Purkinje cell (primary cell): ENCODE results near the gene PLAC8. TPM values are rescaled to one million over a fixed set of nuclear protein-coding genes. Genes with fewer than 3 reads are reported as not detected.

Source experiments
- polyA plus RNA-seq: library from polyadenylated mRNA; unstranded; fragments of >200 nt; fragmentation: Nextera tagmentation; gene quantifications from 2 replicates; pipeline ENCODE4 v1.2.1, GENCODE V29; 2014

The PLAC8 gene
- 1.6 TPM in 1 of 2 replicates, not detected in the other for polyA plus RNA-seq

GRCh38 chr4:83114576-83114975 is at the start of gene PLAC8:
Gene PLAC8, minus strand, starts transcription at chr4:83114729. Its CDS starts 6,808 bp downstream, at chr4:83107921.

Other genes with a start within 250 kb of the PLAC8 start
- 83.6 and 105 TPM in 2 replicates for gene SEC31A, start 223.6 kb downstream of the PLAC8 start, polyA plus RNA-seq
- 4.8 and 6.4 TPM in 2 replicates for gene THAP9, start 214.0 kb downstream of the PLAC8 start, polyA plus RNA-seq
- gene LIN54, start 103.9 kb downstream of the PLAC8 start, polyA plus RNA-seq = 10.9 and 15.7 TPM in 2 replicates
- 166 and 220 TPM in 2 replicates for gene COPS4, start 79.5 kb downstream of the PLAC8 start, polyA plus RNA-seq
- gene COQ2, start 170.1 kb upstream of the PLAC8 start, polyA plus RNA-seq = 13.2 and 22.9 TPM in 2 replicates
- gene HPSE, start 220.1 kb upstream of the PLAC8 start, polyA plus RNA-seq = 12.2 and 22.2 TPM in 2 replicates